ENCODE measurements around the gene DLK1. TPM values are rescaled to one million over a fixed set of nuclear protein-coding genes. Genes with fewer than 3 reads are reported as not detected.

DLK1 gene
- total RNA-seq, 2 experiments from 2014 or later = not detected

GRCh38 chr14:100748403-100748802 lies 21.7 kb downstream of the DLK1 start:
- intact Hi-C loops (cut with micrococcal nuclease) = no loop called here
- ChIA-PET POLR2A (no interaction called here), CTCF (no interaction called here)
- Mint-ChIP-seq H3K4me1 (ENCODE audit: low read depth) (no peaks in the 10 kb centered on the region), H3K36me3 (ENCODE audit: low read depth) (no peaks in the 10 kb centered on the region), H3K27ac (no peak overlapping the region), H3K9me3 (no peaks in the 10 kb centered on the region), H3K27me3 (peaks cover 10% of the 10 kb centered on the region), H3K4me3 (no peak overlapping the region)
- no peak for ATAC-seq
- DNase-seq = no peak
- no peak for TF ChIP-seq CTCF (IDR thresholded peaks at IDR 0.05)

- Mint-ChIP-seq H3K27me3 (peaks cover 12% of the 10 kb centered on the region), H3K4me1 (ENCODE audit: low read depth) (no peaks in the 10 kb centered on the region), H3K4me3 (no peak overlapping the region), H3K27ac (no peak overlapping the region), H3K9me3 (no peaks in the 10 kb centered on the region), H3K36me3 (ENCODE audit: low read depth) (no peaks in the 10 kb centered on the region)
- ATAC-seq (no peak), DNase-seq (no peak)
- intact Hi-C loops (cut with micrococcal nuclease) = no loop called here
- no peak for TF ChIP-seq CTCF (IDR thresholded peaks at IDR 0.05)
- POLR2A ChIA-PET = no interaction called here
- CTCF ChIA-PET = no interaction called here
Observed at GRCh38 chr14:100748944-100749343, 22.3 kb downstream of the DLK1 start.

- ChIA-PET POLR2A (no interaction called here), CTCF (no interaction called here)
- Mint-ChIP-seq H3K9me3 (no peaks in the 10 kb centered on the region), H3K36me3 (ENCODE audit: low read depth) (no peaks in the 10 kb centered on the region), H3K4me3 (no peak overlapping the region), H3K4me1 (ENCODE audit: low read depth) (no peaks in the 10 kb centered on the region), H3K27ac (no peak overlapping the region), H3K27me3 (peaks cover 12% of the 10 kb centered on the region)
- no peak for DNase-seq
- TF ChIP-seq CTCF (IDR thresholded peaks at IDR 0.05) = no peak
- intact Hi-C loops (cut with micrococcal nuclease) = no loop called here
- no peak for ATAC-seq
Observed at GRCh38 chr14:100749967-100750597, 23.4 kb downstream of the DLK1 start.

GRCh38 chr14:100750762-100751699 lies 24.3 kb downstream of the DLK1 start:
- Mint-ChIP-seq H3K9me3 (no peaks in the 10 kb centered on the region), H3K4me3 (no peak overlapping the region), H3K27me3 (peaks cover 12% of the 10 kb centered on the region), H3K4me1 (ENCODE audit: low read depth) (no peaks in the 10 kb centered on the region), H3K36me3 (ENCODE audit: low read depth) (no peaks in the 10 kb centered on the region), H3K27ac (no peak overlapping the region)
- no peak for DNase-seq
- POLR2A ChIA-PET = no interaction called here
- CTCF ChIA-PET = no interaction called here
- ATAC-seq = no peak
- no peak for TF ChIP-seq CTCF (IDR thresholded peaks at IDR 0.05)
- intact Hi-C loops (cut with micrococcal nuclease) = no loop called here

GRCh38 chr14:100754020-100754419 lies 27.3 kb downstream of the DLK1 start:
- Mint-ChIP-seq H3K9me3 (no peaks in the 10 kb centered on the region), H3K27ac (no peak overlapping the region), H3K36me3 (ENCODE audit: low read depth) (no peaks in the 10 kb centered on the region), H3K4me1 (ENCODE audit: low read depth) (no peaks in the 10 kb centered on the region), H3K27me3 (peaks cover 12% of the 10 kb centered on the region), H3K4me3 (no peak overlapping the region)
- intact Hi-C loops (cut with micrococcal nuclease) = no loop called here
- CTCF ChIA-PET = no interaction called here
- ATAC-seq (no peak), DNase-seq (no peak)
- no peak for TF ChIP-seq CTCF (IDR thresholded peaks at IDR 0.05)
- POLR2A ChIA-PET = no interaction called here
